Muscle layer of duodenum (tissue), 2 donors: ENCODE results near the gene GREM1.
A peak's percentile ranks its signal among the peaks of the same experiment; 100 is the strongest.

Source experiments
- H3K27ac ChIP-seq: one replicate; pipeline ENCODE4 v1.7.0; 2013; ENCODE audit warnings: mild to moderate bottlenecking, low read length
- H3K27me3 ChIP-seq: one replicate; pipeline ENCODE4 v1.7.0; 2013; ENCODE audit warnings: low read depth, mild to moderate bottlenecking, control low read depth, low read length
- H3K36me3 ChIP-seq, 2 donors: one replicate each; pipeline ENCODE4 v1.7.0; 2013; ENCODE audit warnings: low read length in 2 of 2, control low read depth in 1 of 2, mild to moderate bottlenecking in 1 of 2; ENCODE audit not compliant: insufficient read depth in 2 of 2, control insufficient read depth in 1 of 2
- H3K4me1 ChIP-seq, 2 donors: one replicate each; pipeline ENCODE4 v1.7.0; 2013; ENCODE audit warnings: low read length in 2 of 2, mild to moderate bottlenecking in 2 of 2, control low read depth in 1 of 2, moderate library complexity in 1 of 2; ENCODE audit not compliant: insufficient read depth in 2 of 2, control insufficient read depth in 1 of 2
- H3K4me3 ChIP-seq, 2 donors: one replicate each; pipeline ENCODE4 v1.7.0; 2013; ENCODE audit warnings: low read length in 2 of 2, low read depth in 1 of 2, mild to moderate bottlenecking in 1 of 2
- H3K9me3 ChIP-seq, 2 donors: one replicate each; pipeline ENCODE4 v1.7.0; 2013; ENCODE audit warnings: low read length in 2 of 2, control low read depth in 1 of 2, mild to moderate bottlenecking in 1 of 2; ENCODE audit not compliant: control insufficient read depth in 1 of 2
- donor health status: healthy.

Gene GREM1

GRCh38 chr15:32700501-32701150 is 17.2 kb upstream of the GREM1 start:
- no peak overlapping the region for H3K27ac ChIP-seq

DNA sequence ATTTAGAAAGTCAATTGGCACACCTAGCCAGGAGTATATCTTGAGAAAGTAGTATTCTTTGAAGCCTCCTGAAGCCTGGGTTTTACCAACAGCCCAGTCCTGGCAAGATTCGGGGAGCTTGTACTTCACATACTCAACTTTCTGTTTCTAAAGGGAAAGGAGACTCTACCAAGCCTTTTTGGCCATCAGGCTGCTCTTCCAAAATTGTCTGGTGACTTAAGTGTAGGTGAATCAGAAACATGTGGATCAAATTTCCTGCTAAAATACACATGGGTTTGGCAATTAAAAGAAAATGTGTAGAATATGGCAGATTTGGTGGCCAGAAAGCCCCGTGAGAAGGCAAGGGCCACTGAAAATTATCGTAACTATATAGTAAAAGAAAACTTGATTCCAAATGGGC is 15.9 kb upstream of the GREM1 start:
- no peaks in the 10 kb centered on the region for H3K36me3 ChIP-seq
- no peak overlapping the region for H3K4me3 ChIP-seq
- no peaks in the 10 kb centered on the region for H3K27me3 ChIP-seq
- H3K4me1 ChIP-seq = no peaks in the 10 kb centered on the region
- no peak overlapping the region for H3K27ac ChIP-seq
- H3K9me3 ChIP-seq = no peaks in the 10 kb centered on the region

More at GRCh38 chr15:32700501-32701150, 17.2 kb upstream of the GREM1 start:
- H3K36me3 ChIP-seq = no peaks in the 10 kb centered on the region
- no peaks in the 10 kb centered on the region for H3K27me3 ChIP-seq
- no peaks in the 10 kb centered on the region for H3K4me1 ChIP-seq
- no peaks in the 10 kb centered on the region for H3K9me3 ChIP-seq
- H3K4me3 ChIP-seq = no peak overlapping the region

GRCh38 chr15:32704395-32704981 is 13.3 kb upstream of the GREM1 start:
- Histone ChIP-seq H3K4me3 (no peak overlapping the region), H3K27me3 (no peaks in the 10 kb centered on the region), H3K36me3 (no peaks in the 10 kb centered on the region), H3K27ac (no peak overlapping the region), H3K4me1 (peaks cover 0 to 10% of the 10 kb centered on the region in 2 donors), H3K9me3 (no peaks in the 10 kb centered on the region)

DNA sequence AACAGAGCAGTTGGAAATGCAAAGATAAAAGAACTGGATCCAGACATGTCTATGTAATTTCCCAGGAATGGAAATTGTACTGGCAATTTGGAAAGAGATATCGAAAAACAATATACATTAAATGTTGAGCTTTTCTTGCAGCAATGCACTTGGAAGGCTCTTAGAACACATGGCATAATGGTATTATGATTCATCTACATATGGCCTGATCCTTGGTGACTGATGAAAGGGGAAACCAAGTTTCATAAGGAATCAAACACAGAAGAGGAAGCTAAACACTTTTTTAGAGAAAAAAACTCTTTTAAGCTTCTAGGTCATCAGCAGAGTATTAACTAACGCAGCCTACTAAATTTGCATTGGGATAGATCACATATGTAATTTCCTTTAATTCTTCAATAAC is 12.4 kb upstream of the GREM1 start:
- H3K27me3 ChIP-seq = no peaks in the 10 kb centered on the region
- H3K9me3 ChIP-seq = no peaks in the 10 kb centered on the region
- H3K36me3 ChIP-seq = no peaks in the 10 kb centered on the region
- H3K27ac ChIP-seq = no peak overlapping the region
- no peak overlapping the region for H3K4me3 ChIP-seq
- peaks cover 0 to 10% of the 10 kb centered on the region in 2 donors for H3K4me1 ChIP-seq

DNA sequence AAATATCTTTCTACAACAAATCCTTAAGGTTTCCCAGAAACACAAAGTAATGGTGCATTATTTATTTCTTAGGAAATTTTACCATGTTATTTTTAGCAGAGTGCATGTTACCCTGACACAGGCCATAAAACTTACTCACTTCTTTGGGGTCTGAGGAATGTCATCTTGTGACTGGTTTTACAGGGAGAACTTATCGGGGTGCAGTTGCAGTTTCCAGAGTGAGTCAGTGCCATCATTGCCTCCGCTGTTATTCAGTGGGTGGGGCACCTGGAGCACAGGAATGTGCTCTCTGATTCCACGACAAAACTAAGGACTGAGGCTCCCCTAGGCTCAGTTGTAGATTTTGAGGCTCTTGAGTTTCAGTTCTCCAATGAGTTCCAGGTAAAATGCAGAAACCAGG is 11.1 kb upstream of the GREM1 start:
- peaks cover 0 to 10% of the 10 kb centered on the region in 2 donors for H3K4me1 ChIP-seq
- no peak overlapping the region for H3K4me3 ChIP-seq
- H3K36me3 ChIP-seq = no peaks in the 10 kb centered on the region
- H3K27ac ChIP-seq = no peak overlapping the region
- H3K27me3 ChIP-seq = no peaks in the 10 kb centered on the region
- no peaks in the 10 kb centered on the region for H3K9me3 ChIP-seq

DNA sequence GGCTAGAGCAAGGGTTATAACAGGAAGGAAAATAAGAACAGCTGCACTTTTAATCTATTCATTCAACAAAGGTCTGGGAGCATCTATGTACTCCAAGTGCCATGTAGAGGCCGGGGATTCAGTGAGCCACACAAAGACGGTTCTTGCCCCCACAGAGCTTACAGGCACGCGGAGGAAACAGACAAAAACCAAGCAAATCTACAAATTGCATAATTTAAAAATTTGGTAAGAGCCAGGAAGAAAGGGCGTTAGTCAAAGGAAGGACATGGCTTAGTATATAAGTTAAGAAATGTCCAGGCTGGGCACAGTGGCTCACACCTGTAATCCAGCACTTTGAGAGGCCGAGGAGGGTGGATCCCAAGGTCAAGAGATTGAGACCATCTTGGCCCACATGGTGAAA is 10.4 kb upstream of the GREM1 start:
- H3K4me1 ChIP-seq = peaks cover 0 to 16% of the 10 kb centered on the region in 2 donors
- no peaks in the 10 kb centered on the region for H3K36me3 ChIP-seq
- H3K9me3 ChIP-seq = no peaks in the 10 kb centered on the region
- no peak overlapping the region for H3K4me3 ChIP-seq
- H3K27ac ChIP-seq = no peak overlapping the region
- H3K27me3 ChIP-seq = no peaks in the 10 kb centered on the region

DNA sequence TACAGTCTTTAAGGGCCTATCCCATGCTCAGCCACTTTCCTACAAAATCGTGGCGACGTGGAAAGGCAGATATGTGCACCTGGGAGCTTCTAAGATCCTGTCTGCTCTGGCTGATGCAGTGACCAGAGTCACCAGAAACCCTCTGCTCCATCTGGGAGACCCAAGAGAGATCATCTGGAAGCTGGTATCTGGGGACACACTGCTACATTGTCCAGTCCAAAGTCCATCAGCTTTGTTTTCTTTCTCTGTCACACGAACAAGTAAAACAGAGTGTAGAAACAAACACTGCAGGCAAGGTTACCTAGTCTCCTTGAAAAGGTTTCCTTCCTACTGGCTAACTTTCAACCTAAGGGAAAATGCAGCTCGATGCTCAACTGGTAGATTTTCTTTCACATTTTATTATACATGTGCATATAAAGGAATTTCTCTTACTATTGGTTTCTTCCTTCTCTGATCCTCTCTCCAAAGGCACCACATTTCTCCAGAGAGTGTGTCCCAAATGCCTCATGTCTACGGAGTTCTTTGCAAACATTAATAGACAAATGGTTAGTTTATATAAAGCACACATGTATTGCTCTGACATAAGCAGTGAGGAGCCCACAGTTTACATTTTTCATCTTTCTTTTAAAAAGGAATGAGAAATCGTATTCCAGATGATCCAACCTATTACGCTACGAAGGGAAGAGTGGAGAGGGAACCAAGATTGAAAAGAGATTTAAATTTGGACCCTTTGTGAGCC is 8.3 kb upstream of the GREM1 start:
- H3K9me3 ChIP-seq = no peaks in the 10 kb centered on the region

DNA sequence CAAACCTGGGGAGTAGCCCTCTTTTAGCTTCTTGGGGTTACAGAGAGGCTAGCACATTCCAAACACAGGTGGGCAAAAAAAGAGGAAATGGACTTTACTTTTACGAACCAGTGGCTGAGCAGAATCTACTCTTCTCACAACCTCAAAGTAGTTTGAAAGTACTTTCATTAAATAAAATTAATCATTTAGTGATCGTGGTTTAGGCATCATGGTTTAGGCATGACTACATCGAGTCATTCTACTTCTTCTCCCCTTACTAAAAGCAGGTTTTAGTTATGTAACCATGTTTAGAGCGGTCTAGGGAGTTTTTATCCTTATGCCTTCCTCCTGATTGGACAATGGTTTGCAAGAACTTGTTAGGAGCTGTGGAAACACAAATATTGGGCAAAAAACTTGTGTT is 2.5 kb upstream of the GREM1 start:
- Histone ChIP-seq H3K4me1 (peaks cover 0 to 39% of the 10 kb centered on the region in 2 donors), H3K27me3 (peaks cover 13% of the 10 kb centered on the region), H3K36me3 (no peaks in the 10 kb centered on the region), H3K9me3 (no peaks in the 10 kb centered on the region), H3K4me3 (no peak overlapping the region), H3K27ac (no peak overlapping the region)

More for the DNA sequence above, 8.3 kb upstream of the GREM1 start:
- Histone ChIP-seq H3K4me3 (no peak overlapping the region), H3K27me3 (no peaks in the 10 kb centered on the region), H3K4me1 (peaks cover 0 to 19% of the 10 kb centered on the region in 2 donors), H3K36me3 (no peaks in the 10 kb centered on the region), H3K27ac (no peak overlapping the region)

- peak overlapping the region; percentile 24 for H3K27ac ChIP-seq
- no peaks in the 10 kb centered on the region for H3K36me3 ChIP-seq
- peaks cover 13% of the 10 kb centered on the region for H3K27me3 ChIP-seq
- H3K4me3 ChIP-seq = peak overlapping the region; percentile 31 to 85
- H3K9me3 ChIP-seq = no peaks in the 10 kb centered on the region
- H3K4me1 ChIP-seq = peaks cover 0 to 39% of the 10 kb centered on the region in 2 donors
Observed at GRCh38 chr15:32716216-32716914, 1.4 kb upstream of the GREM1 start.

DNA sequence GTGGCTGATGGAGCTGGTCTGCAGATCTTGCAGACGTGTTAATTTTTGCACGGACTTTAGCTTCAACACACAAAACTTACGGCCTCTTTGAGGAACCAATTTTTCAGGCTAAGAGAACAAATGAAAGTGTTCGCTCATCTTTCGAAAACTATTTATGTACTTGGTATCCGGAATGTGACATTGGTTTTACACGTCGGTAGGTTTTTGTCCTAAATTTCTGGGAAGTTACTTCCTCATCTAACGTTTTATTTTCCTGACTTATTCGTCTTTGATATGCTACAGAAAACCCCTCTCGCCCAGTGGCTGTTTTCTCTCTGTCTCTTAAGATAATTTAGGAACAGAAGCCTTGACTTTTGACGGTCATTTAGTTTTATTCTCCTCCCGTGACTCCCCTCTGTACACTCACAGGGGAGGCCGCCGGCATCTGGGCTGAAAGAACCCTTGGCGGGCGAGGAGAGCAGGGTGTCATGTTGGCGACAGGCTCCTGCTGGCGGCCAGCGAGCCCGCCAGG is 834 bp upstream of the GREM1 start:
- Histone ChIP-seq H3K27me3 (peaks cover 13% of the 10 kb centered on the region), H3K27ac (peak overlapping the region; percentile 24)

More for the DNA sequence above, 834 bp upstream of the GREM1 start:
- Histone ChIP-seq H3K9me3 (no peaks in the 10 kb centered on the region), H3K4me3 (peak overlapping the region; percentile 31 to 85), H3K4me1 (peaks cover 0 to 37% of the 10 kb centered on the region in 2 donors), H3K36me3 (no peaks in the 10 kb centered on the region)
